22Rv1 (cell line): ENCODE data around the gene ADAM8.

Source experiments
- H3K27ac ChIP-seq: fragments of 450-650 bp; 2 replicates; pipeline ENCODE4 v1.5.1; 2017
- CTCF ChIP-seq: fragments of 450-650 bp; IDR thresholded peaks from 2 replicates; pipeline ENCODE4 v1.5.1; 2017; ENCODE audit warnings: mild to moderate bottlenecking
- ZFX ChIP-seq: fragments of 450-650 bp; IDR thresholded peaks from 2 replicates; pipeline ENCODE4 v1.6.1; 2017; ENCODE audit warnings: antibody characterized with exemption, borderline replicate concordance

Gene ADAM8

GRCh38 chr10:133308421-133309099 is 31.9 kb upstream of the ADAM8 start, which contains the start of the genes TUBGCP2 and ZNF511:
Gene TUBGCP2 (minus strand): TSS chr10:133308872. CDS start chr10:133302941, 5,931 bp downstream.
Gene ZNF511 (plus strand): TSS chr10:133308914. CDS start chr10:133308944, 30 bp downstream.
- TF ChIP-seq ZFX (no peak), CTCF (no peak)

GRCh38 chr10:133307776-133308420 is 31.2 kb upstream of the ADAM8 start:
- peak overlapping the region; percentile 92 for H3K27ac ChIP-seq
- peak; percentile 89 for TF ChIP-seq CTCF
- TF ChIP-seq ZFX, result no peak

More at GRCh38 chr10:133308421-133309099, 31.9 kb upstream of the ADAM8 start, which contains the start of the genes TUBGCP2 and ZNF511:
- H3K27ac ChIP-seq, result peak within 1 kb of the TSS; percentile 92

GRCh38 chr10:133306941-133307379 is 30.3 kb upstream of the ADAM8 start:
- TF ChIP-seq CTCF (no peak), ZFX (no peak)
- H3K27ac ChIP-seq, result no peak overlapping the region

- TF ChIP-seq ZFX (no peak), CTCF (no peak)
These were observed 29.4 kb upstream of the ADAM8 start for GRCh38 chr10:133306097-133306476.

GRCh38 chr10:133303206-133303605 is 26.5 kb upstream of the ADAM8 start:
- no peak overlapping the region for H3K27ac ChIP-seq
- TF ChIP-seq ZFX, result no peak
- no peak for TF ChIP-seq CTCF

More at GRCh38 chr10:133306097-133306476, 29.4 kb upstream of the ADAM8 start:
- no peak overlapping the region for H3K27ac ChIP-seq

GRCh38 chr10:133302230-133302629 is 25.6 kb upstream of the ADAM8 start:
- no peak for TF ChIP-seq CTCF
- no peak overlapping the region for H3K27ac ChIP-seq

GRCh38 chr10:133299738-133300137 is 23.1 kb upstream of the ADAM8 start:
- H3K27ac ChIP-seq, result no peak overlapping the region
- TF ChIP-seq CTCF (no peak), ZFX (no peak)
